Stomach (tissue), 9 donors: ENCODE measurements around the gene FBXO2. TPM values are rescaled to one million over a fixed set of nuclear protein-coding genes. Genes with fewer than 3 reads are reported as not detected.
A peak's percentile ranks its signal among the peaks of the same experiment; 100 is the strongest.

Experiments
- DNase-seq, 2 donors: peaks; one replicate each; pipeline versions ENCODE4 v3.0.0 to v3.0.0-alpha.2; 2013 to 2019
- H3K27ac ChIP-seq, 5 donors: fragments of 200-600 bp in 4 of 5; sonication (generic) in 4 of 5; one replicate each; pipeline ENCODE4 v1.5.1; 2013 to 2019; ENCODE audit warnings: mild to moderate bottlenecking in 1 of 5, moderate library complexity in 1 of 5
- H3K27me3 ChIP-seq, 3 donors: fragments of 200-600 bp; sonication (generic); one replicate each; pipeline ENCODE4 v1.5.1; 2017 to 2019; ENCODE audit warnings: mixed run types in 1 of 3
- H3K36me3 ChIP-seq, 4 donors: fragments of 200-600 bp; sonication (generic); 1 replicate in 3 of 4; 2 replicates in 1 of 4; pipeline ENCODE4 v1.5.1; 2016 to 2019
- H3K4me1 ChIP-seq, 4 donors: fragments of 200-600 bp; sonication (generic); one replicate each; pipeline ENCODE4 v1.5.1; 2016 to 2019
- H3K4me3 ChIP-seq, 4 donors: fragments of 200-600 bp; sonication (generic) in 3 of 4; one replicate each; pipeline ENCODE4 v1.5.1; 2016 to 2019; ENCODE audit warnings: mild to moderate bottlenecking in 1 of 4
- H3K9me3 ChIP-seq, 4 donors: fragments of 200-600 bp; sonication (generic); one replicate each; pipeline ENCODE4 v1.5.1; 2016 to 2019
- CTCF ChIP-seq, 7 experiments: fragments of 450-650 bp in 4 of 7; fragments of 200-600 bp in 3 of 7; sonication (generic) in 3 of 7; IDR thresholded peaks; one replicate each; pipeline ENCODE4 v1.5.1; 2016 to 2019; ENCODE audit warnings: antibody characterized with exemption in 7 of 7, control low read depth in 2 of 7, mild to moderate bottlenecking in 1 of 7
- EP300 ChIP-seq: sonication (generic); formaldehyde crosslinking; IDR thresholded peaks from one replicate; pipeline ENCODE4 v1.6.1; 2017; ENCODE audit warnings: antibody characterized with exemption
- POLR2A ChIP-seq, 4 donors: fragments of 450-650 bp; IDR thresholded peaks; one replicate each; pipeline ENCODE4 v1.6.1; 2016; ENCODE audit warnings: antibody characterized with exemption in 4 of 4, control low read depth in 2 of 4, mild to moderate bottlenecking in 1 of 4, moderate library complexity in 1 of 4
- POLR2AphosphoS5 ChIP-seq, 3 donors: sonication (generic); formaldehyde crosslinking; IDR thresholded peaks; one replicate each; pipeline ENCODE4 v1.6.1; 2016; ENCODE audit warnings: antibody characterized with exemption in 3 of 3
- WGBS, 5 donors: extraction: QIAGEN DNeasy Blood & Tissue Kit in 3 of 5; methylation state at CpG; one replicate each; pipeline versions ENCODE4 v1.1.5 to v1.1.7; 2013 to 2018; 5-methylcytosine and 5-hydroxymethylcytosine counted together
- intact Hi-C: fragments of 100-400 bp; cut with DNase I; formaldehyde crosslinking; loops from one replicate; pipeline ENCODE4 v1.15.1; 2023; ENCODE audit warnings: low total_unique reads
- polyA plus RNA-seq, 3 donors: library from polyadenylated mRNA; stranded (reverse); fragments of 200-250 nt; gene quantifications; one replicate each; pipeline ENCODE4 v1.2.3, GENCODE V29; 2013
- total RNA-seq, 5 donors: library from RNA; depleted of rRNA; stranded (reverse); fragments of >200 nt; gene quantifications; one replicate each; pipeline versions ENCODE4 v1.1.0 to v1.2.3, GENCODE V29; 2014 to 2016
- donor health status: healthy with polysubstance abuse.
- donor health status: Bipolar disorder and iron deficiency.
- donor health status: healthy.

The FBXO2 gene
- total and polyA plus RNA-seq, 8 donors: 2.5 to 16.7 (median 9.0) TPM; not detected in 2

- WGBS, 5 donors: 38 to 57% (median 43%) methylated on average over 1 of the region's 1 CpG
- Histone ChIP-seq H3K27ac (no peak overlapping the region), H3K36me3 (no peaks in the 10 kb centered on the region), H3K9me3 (no peaks in the 10 kb centered on the region), H3K27me3 (peaks cover 0 to 19% (median 0%) of the 10 kb centered on the region in 3 donors), H3K4me1 (peaks cover 5 to 33% (median 21%) of the 10 kb centered on the region in 4 donors), H3K4me3 (no peak overlapping the region)
- TF ChIP-seq CTCF (IDR thresholded peaks at IDR 0.05) (no peak), EP300 (no peak)
- intact Hi-C loops: no loop called here
- no peak for DNase-seq
These were observed 28.6 kb upstream of the FBXO2 start for GRCh38 chr1:11682799-11683198.

DNA sequence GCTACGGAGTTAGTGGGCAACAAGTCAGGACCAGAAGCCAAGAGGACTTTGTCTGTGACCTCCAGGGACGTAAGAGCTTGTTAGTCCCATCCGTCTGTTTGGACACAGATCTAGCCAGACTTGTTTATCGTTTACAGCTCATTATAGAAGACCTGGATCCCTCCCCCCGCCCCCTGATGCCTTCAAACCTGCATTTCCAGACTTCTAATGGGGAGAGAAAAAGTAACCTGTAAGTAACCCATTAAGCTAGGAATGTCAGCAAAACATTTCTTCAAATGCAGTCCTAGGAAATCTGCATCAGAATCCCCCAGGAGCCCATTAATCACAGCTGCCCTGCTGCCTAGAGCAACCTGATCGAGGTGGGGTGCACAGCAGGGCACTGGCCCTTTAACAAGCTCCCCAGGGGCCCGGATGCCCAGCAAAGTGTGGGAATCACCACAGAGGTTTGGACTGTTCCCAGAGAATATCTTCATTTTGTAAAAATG is 28.1 kb upstream of the FBXO2 start:
- DNase-seq: no peak
- H3K9me3 ChIP-seq: no peaks in the 10 kb centered on the region
- H3K36me3 ChIP-seq: peaks cover 2 to 4% (median 4%) of the 10 kb centered on the region in 4 donors
- TF ChIP-seq POLR2AphosphoS5 (IDR thresholded peaks at IDR 0.05) (no peak), EP300 (no peak), POLR2A (IDR thresholded peaks at IDR 0.05) (no peak), CTCF (IDR thresholded peaks at IDR 0.05) (no peak)
- H3K27ac ChIP-seq: no peak overlapping the region
- no peak overlapping the region for H3K4me3 ChIP-seq
- peaks cover 0 to 14% (median 0%) of the 10 kb centered on the region in 3 donors for H3K27me3 ChIP-seq
- intact Hi-C loops: no loop called here
- 38 to 42% (median 39%) methylated on average over 7 of the region's 7 CpGs for WGBS, 5 donors
- peaks cover 5 to 33% (median 21%) of the 10 kb centered on the region in 4 donors for H3K4me1 ChIP-seq

GRCh38 chr1:11681071-11681771 is 27.0 kb upstream of the FBXO2 start, which contains the start of gene MAD2L2:
Gene MAD2L2 (minus strand): TSS chr1:11681148. CDS start chr1:11680601, 547 bp downstream.
- no peaks in the 10 kb centered on the region for H3K9me3 ChIP-seq
- peak; percentile 86 to 96 for DNase-seq
- peaks cover 0 to 9% (median 0%) of the 10 kb centered on the region in 3 donors for H3K27me3 ChIP-seq
- intact Hi-C loops: no loop called here
- H3K4me3 ChIP-seq: peak within 1 kb of the TSS; percentile 76 to 94 (median 92)
- H3K4me1 ChIP-seq: peaks cover 5 to 33% (median 21%) of the 10 kb centered on the region in 4 donors
- 0 to 3% (median 0%) methylated on average over 28 to 71 of the region's 71 CpGs for WGBS, 5 donors
- peak within 1 kb of the TSS; percentile 78 to 92 (median 90) for H3K27ac ChIP-seq
- TF ChIP-seq POLR2A (IDR thresholded peaks at IDR 0.05) (no peak), EP300 (no peak), CTCF (IDR thresholded peaks at IDR 0.05) (no peak), POLR2AphosphoS5 (IDR thresholded peaks at IDR 0.05) (peak; percentile 66 to 87 (median 86))
- H3K36me3 ChIP-seq: peaks cover 13 to 15% (median 15%) of the 10 kb centered on the region in 4 donors

GRCh38 chr1:11680270-11681070 is 26.2 kb upstream of the FBXO2 start:
- Histone ChIP-seq H3K27me3 (peaks cover 0 to 9% (median 0%) of the 10 kb centered on the region in 3 donors), H3K4me1 (peaks cover 5 to 33% (median 21%) of the 10 kb centered on the region in 4 donors), H3K36me3 (peaks cover 14 to 23% (median 22%) of the 10 kb centered on the region in 4 donors), H3K9me3 (no peaks in the 10 kb centered on the region), H3K27ac (peak overlapping the region; percentile 78 to 92 (median 90)), H3K4me3 (peak overlapping the region; percentile 76 to 94 (median 92))
- no peak for TF ChIP-seq EP300
- no peak for TF ChIP-seq CTCF (IDR thresholded peaks at IDR 0.05)
- TF ChIP-seq POLR2AphosphoS5 (IDR thresholded peaks at IDR 0.05): no peak
- TF ChIP-seq POLR2A (IDR thresholded peaks at IDR 0.05): peak in 1 of 4 donors; percentile 52
- intact Hi-C loops: no loop called here
- no peak for DNase-seq
- WGBS, 5 donors: 5 to 8% (median 6%) methylated on average over 32 to 65 of the region's 65 CpGs
